ENCODE measurements around the gene HINFP. TPM values are rescaled to one million over a fixed set of nuclear protein-coding genes. Genes with fewer than 3 reads are reported as not detected.

The HINFP gene
- total and polyA plus RNA-seq, 2 of the 8 experiments (the other 6 are each of a cell fraction or from before 2014, with no cell fraction given) = 35.0 to 37.3 TPM

- Histone ChIP-seq H4K20me1 (replicated peaks in 1 of 2; ENCODE audit: control insufficient read depth in 1 of 2, insufficient read depth in 2 of 2, low read length in 2 of 2) (no peaks in the 10 kb centered on the region), H3K14ac (ENCODE audit: insufficient read length) (no peak overlapping the region), H3K4ac (replicated peaks; ENCODE audit: insufficient read length, low read depth, low read length) (no peak overlapping the region), H2BK5ac (ENCODE audit: low read depth, low read length) (no peak overlapping the region), H3K27ac (ENCODE audit: low read depth, low read length) (no peak overlapping the region), H4K8ac (ENCODE audit: extremely low read depth, insufficient read depth, low read length) (no peak overlapping the region), H2AK5ac (ENCODE audit: low read depth, low read length) (no peak overlapping the region), H3K18ac (ENCODE audit: extremely low read depth, low read length) (no peak overlapping the region), H3K4me3 (ENCODE audit: extremely low read depth in 1 of 4, insufficient read depth in 2 of 4, low read depth in 3 of 4, low read length in 4 of 4) (no peak overlapping the region), H3K9ac (replicated peaks in 1 of 4; ENCODE audit: extremely low read depth in 1 of 4, low read depth in 3 of 4, low read length in 3 of 4) (no peak overlapping the region), H3K27me3 (replicated peaks in 1 of 4; ENCODE audit: control insufficient read depth in 3 of 4, extremely low read depth in 1 of 4, insufficient read depth in 3 of 4, low read length in 3 of 4) (no peaks in the 10 kb centered on the region), H3K36me3 (ENCODE audit: control insufficient read depth in 2 of 4, insufficient read depth in 4 of 4, low read length in 3 of 4) (no peaks in the 10 kb centered on the region), H3K56ac (replicated peaks; ENCODE audit: insufficient read length, low read depth, low read length) (no peak overlapping the region), H2BK12ac (ENCODE audit: low read depth, low read length) (no peak overlapping the region), H3K79me2 (ENCODE audit: control insufficient read depth in 1 of 2, insufficient read depth in 2 of 2, low read length in 2 of 2) (peaks cover 0 to under 1% of the 10 kb centered on the region in 2 experiments; a peak in 1 of 4 replicates), H4K91ac (replicated peaks; ENCODE audit: insufficient read length, low read length) (no peak overlapping the region), H2BK120ac (replicated peaks; ENCODE audit: low read depth, low read length) (no peak overlapping the region), H2AFZ (ENCODE audit: low read length) (no peak overlapping the region), H4K5ac (ENCODE audit: insufficient read length, low read depth, low read length) (no peak overlapping the region), H2BK15ac (ENCODE audit: low read length) (no peak overlapping the region), H3K23ac (ENCODE audit: insufficient read length) (no peak overlapping the region), H3K4me2 (ENCODE audit: insufficient read depth in 1 of 2, low read depth in 2 of 2, low read length in 2 of 2) (no peak overlapping the region), H3K79me1 (ENCODE audit: low read depth, low read length) (no peaks in the 10 kb centered on the region), H3K23me2 (ENCODE audit: low read depth, low read length) (no peaks in the 10 kb centered on the region; the same call in 1 of the 2 replicates), H2BK20ac (ENCODE audit: low read length) (no peak overlapping the region), H3K4me1 (replicated peaks in 1 of 4; ENCODE audit: control insufficient read depth in 3 of 4, insufficient read depth in 4 of 4, low read length in 3 of 4) (peaks cover 0 to 4% (median 1%) of the 10 kb centered on the region in 4 experiments; a peak in 2 of 7 replicates), H3K9me3 (ENCODE audit: insufficient read depth in 2 of 2, low read depth in 1 of 2, low read length in 1 of 2) (no peaks in the 10 kb centered on the region)
- WGBS, 2 experiments (ENCODE audit: extremely low coverage in 1 of 2, insufficient coverage in 1 of 2, insufficient read length in 1 of 2, insufficient replicate concordance in 2 of 2, low coverage in 1 of 2, low lambda C conversion rate in 2 of 2, missing lambda C conversion rate in 1 of 2) = 83% methylated on average over 5 of the region's 5 CpGs; no CpG with 5 or more reads in 1 of the 2 experiments
- POLR2A ChIA-PET (ENCODE audit: partially characterized antibody) = interaction anchor here (0.6 to 2.1 kb wide), 4 partner anchors 10 to 64 kb away, joined by 3 to 14 read pairs (median 6); partner anchors contain the start of gene C2CD2L
- CTCF ChIA-PET (ENCODE audit: partially characterized antibody) = interaction anchor here (0.6 to 2.0 kb wide), 5 partner anchors 12 to 174 kb away, joined by 3 to 5 read pairs (median 3); no protein-coding TSS in a partner anchor
- TF ChIP-seq SP4 (IDR thresholded peaks at IDR 0.05; ENCODE audit: low read length) (no peak), TEAD4 (IDR thresholded peaks at IDR 0.05; ENCODE audit: low read depth, low read length) (no peak), BRCA1 (IDR thresholded peaks at IDR 0.05; ENCODE audit: low read depth, low read length) (no peak)
- FAIRE-seq (no peak), DNase-seq (ENCODE audit: low read depth in 1 of 2, low spot score in 2 of 2) (no peak)
Measured at GRCh38 chr11:119116601-119117000, 4.8 kb upstream of the HINFP start.

All from H1 (cell line).